Middle frontal gyrus (tissue), 1 donor: ENCODE measurements around the gene RAB21.
"Not testable (repeated sequence)": the region's sequence is repeated elsewhere in the genome, so short reads cannot be mapped to it uniquely, and the experiment has no call there.

Source experiments
- DNase-seq: peaks from one replicate; pipeline ENCODE4 v3.0.0-alpha.2; 2015; ENCODE audit warnings: low spot score; ENCODE audit errors: extremely low spot score

RAB21 gene

DNA sequence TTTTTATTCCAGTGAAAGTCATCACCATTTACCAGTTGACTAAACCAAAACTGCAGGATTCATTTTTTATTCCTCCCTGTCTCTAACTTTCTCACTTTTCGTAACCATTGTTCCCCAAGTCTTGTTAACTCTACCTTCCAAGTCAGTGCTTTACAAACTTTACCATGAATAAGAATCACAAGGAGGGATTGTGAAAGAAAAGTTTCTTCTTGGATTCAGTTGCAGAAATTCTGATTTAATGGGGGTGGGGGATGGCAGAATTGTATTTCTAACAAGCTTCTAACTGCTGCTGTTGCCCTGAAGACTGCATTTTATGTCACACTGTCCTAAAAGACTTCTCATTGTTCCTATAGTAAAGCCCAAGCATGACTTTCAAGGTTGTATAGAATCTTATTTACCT lies 5.0 kb upstream of the RAB21 start:
- no peak for DNase-seq

DNA sequence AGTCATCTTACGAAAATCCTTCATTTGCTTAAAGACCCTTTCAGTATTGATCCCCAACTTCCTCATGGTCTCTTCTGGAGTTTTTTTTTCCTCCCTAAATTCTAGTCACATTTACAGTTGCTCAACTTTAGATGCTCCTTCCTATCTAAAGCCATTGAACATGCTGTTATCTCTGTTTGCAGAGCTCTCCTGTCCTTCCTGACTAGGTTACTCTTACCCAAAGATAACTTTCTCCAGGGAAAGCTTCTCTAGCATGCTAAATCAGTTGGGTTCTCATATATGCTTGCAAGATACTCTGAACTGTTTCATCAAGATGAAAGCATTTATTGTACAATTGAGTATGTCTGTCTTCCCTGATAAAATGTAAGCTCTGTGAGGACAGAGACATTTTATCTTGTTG lies 1.8 kb upstream of the RAB21 start:
- no peak for DNase-seq

DNA sequence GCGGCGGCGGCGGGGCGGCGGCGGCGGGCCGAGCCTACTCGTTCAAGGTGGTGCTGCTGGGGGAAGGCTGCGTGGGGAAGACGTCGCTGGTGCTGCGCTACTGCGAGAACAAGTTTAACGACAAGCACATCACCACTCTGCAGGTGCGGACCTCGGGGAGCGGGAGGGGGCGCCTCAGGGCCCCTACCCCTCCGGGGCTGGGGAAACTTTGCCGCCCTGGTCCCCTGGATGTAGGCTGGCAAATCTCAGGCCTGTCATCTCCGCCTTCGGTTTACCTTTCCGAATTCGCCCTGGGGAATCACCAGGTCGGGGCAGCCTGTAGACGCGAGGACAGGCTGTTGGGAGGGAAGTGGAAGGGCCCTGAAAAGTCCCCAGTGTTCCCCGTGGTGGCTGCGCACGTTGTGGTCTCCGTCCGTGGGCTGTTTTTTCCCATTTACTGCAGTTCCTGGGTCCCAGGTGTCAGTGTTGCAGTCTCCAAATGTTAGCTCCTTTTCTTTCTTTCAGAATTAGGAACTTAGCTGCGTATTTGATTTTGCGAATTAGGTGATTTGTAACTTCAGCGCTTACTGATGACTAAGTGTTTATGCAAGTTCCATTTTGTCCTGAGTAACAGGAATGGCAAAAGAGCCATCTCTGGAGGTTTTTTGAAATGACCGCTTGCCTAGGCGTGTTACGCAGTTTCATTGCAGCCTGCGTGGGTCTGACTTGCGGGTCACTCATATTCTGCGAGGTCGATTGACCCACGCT lies 656 bp downstream of the RAB21 start:
- DNase-seq: peak; percentile 16

DNA sequence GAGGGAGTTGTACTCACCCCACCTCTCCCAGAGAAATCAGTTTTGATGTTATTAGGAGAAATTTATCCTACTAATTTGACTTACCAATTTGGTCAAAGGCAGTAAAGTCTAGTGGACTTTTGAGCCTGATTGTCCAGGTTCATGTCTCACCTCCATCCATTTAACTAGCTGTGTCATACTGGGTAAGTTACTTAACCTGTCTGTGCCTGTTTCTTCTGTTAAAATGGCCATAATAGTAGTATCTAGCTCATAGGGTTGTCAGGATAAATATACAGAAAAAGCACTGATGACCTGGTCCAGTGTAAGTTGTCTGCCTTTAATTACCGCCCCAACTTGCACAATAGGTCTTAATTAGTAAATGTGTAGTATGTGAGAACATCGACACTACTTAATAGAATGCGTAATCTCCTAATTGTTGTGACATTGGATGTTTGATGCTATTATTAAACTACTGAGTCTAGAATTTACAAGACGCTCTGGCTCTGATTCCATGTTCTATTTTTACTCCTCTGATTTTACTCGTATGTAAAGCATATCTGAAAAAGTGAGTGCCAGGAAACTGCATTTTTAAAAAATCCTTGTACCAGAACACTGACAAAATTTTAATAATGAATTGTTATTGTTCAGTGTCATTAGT lies 1.5 kb downstream of the RAB21 start:
- no peak for DNase-seq

DNA sequence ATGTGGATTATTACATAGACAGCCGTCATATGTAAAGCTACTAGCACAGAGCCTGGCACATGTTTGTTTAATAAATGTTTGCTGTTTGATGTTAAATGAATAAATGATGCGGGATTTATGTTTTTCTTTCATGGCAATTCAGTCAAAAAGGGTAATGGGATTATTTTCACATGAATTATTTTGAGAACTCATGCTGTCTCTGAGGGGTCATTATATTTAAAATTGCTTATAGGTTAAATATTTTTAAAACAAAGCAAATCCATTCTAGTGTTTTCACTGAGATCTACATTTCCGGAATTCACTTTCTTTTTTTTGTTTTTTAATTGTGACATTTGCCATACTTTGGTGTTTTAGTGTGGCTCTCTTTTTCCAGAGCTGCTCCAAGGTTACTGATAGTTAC lies 5.3 kb downstream of the RAB21 start:
- DNase-seq: no peak

DNA sequence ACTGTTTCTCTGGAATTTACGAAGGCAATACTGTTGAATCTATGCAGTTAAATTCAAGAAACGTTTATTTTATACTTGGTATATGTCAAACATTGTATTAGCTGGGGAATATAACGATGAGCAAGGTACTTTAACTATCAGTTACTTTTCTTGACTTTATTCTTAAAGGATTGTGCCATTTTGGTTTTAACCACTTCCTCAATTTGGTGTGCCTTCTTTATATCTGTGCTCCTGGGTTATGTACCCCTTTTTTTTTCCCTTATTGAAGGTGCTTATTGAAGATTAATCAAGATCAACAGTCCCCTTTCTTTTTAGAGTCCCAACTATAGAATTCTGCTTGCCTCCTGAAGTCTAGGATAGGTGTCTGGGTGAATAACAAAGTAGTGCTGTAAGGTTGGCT lies 5.8 kb downstream of the RAB21 start:
- no peak for DNase-seq

DNA sequence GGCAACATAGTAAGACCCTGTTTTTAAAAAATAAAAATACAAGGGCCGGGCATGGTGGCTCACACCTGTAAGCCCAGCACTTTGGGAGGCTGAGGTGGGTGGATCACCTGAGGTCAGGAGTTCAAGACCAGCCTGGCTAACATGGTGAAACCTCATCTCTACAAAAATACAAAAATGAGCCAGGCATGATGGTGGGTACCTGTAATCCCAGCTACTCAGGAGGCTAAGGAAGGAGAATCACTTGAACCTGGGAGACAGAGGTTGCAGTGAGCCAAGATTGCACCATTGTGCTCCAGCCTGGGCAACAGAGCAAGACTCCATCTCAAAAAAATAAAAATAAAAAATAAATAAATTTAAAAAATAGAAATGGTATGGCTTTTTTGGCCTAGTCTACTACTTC lies 6.7 kb downstream of the RAB21 start:
- DNase-seq: not testable (repeated sequence)

DNA sequence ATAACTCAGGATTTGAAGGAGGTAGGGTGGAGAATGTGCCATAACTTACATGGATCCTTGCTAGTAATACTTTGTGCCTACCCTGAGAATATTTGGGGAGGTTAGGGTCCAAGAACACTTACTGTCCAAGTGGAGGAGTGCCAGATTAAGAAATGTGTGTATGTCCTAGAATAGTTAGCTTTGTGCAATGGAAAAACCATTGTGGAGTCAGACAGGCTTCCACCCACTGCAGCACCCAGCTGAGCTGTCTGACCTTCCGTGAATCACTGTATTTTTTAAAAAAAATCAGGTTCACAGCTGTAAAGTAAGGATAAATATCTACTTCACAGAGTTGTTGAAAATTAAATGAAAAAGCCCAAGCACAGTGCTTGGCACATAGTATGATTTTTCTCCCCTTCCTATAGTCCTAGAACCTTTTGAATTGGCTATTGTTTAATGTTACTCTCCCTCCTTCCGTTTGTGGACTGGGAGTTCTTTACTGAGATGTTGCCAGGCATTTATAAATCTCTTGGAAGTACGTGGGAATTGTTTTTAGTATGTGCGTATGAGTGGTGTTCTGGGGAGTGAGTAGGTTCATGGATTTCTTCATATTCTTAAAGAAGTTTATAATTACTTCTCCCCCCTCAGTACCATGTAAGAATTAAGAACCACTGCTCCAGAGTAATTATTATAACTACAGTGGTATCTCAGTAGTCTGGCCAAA lies 9.2 kb downstream of the RAB21 start:
- DNase-seq: no peak

DNA sequence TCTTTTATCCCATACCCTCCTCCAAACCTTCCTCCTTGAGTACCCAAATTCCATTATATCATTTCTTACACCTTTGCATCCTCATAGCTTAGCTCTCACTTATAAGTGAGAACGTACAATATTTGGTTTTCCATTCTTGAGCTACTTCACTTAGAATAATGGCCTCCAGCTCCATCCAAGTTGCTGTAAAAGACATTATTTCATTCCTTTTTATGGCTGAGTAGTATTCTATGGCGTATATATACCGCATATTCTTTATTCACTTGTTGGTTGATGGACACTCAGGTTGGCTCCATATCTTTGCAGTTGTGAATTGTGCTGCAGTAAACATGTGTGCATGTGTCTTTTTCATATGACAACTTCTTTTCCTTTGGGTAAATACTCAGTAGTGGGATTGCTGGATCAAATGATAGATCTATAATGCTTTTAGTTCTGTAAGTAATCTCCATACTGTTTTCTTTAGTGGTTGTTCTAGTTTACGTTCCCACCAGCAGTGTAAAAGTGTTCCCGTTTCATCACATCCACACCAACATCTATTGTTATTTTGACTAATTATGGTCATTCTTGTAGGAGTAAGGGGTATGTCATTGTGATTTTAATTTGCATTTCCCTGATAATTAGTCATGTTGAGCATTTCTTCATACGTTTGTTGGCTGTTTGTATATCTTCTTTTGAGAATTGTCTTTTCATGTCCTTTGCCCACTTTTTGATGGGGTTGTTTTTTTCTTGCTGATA lies 10.1 kb downstream of the RAB21 start:
- DNase-seq: no peak

DNA sequence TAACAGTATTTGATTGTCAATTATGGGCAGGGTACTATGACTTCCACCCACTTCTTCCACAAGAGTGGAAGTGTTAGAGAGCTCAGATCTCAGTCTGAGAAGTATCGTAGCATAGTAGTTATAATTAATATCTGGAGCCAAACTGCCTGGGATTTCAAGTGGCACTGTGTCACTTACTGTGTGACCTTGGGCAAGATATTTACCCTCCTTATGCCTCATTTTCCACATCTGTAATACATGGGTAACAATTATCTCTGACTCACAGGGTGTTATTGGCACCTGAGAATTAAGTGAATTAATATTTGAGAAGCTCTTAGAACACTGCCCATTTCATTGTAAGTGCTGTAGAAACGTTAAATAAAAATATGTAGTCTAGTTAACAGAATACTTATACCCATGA lies 11.5 kb downstream of the RAB21 start:
- DNase-seq: no peak

DNA sequence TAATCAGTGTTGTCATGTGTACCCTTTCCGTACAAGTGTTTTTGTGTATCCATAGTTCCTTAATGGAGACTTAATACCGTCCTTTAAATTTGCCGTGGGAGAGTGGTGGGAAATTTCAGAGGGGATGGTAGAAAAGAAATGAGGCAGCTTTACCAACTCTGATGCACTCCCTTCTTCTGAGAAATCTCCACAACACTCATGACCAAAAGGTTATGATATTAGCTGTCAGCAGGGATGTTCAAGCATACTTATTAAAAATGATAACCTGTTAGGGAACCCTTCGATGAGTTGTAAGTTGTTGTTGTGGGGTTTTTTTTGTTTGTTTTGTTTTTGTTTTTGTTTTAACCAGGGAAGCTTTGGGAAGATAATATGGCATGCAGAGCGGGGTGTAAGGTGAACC lies 12.5 kb downstream of the RAB21 start:
- no peak for DNase-seq

DNA sequence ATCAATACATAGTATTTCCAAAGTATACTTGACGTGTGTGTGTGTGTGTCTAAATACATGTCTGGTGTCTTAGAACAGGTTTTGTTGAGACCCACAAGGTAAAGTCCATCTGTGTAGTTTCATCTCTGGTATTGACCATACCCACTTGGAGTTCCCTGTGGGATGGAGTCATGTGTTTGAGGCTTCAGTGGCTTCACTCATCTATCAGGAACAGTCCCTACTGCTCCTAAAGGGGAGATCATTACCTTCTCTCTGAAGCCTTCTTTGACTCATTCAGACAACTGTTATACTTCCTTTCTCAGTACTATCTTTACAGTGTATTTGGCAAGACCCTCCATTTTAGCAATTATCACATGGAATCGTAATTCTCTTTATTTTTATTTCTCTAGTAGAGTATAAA lies 14.2 kb downstream of the RAB21 start:
- no peak for DNase-seq

DNA sequence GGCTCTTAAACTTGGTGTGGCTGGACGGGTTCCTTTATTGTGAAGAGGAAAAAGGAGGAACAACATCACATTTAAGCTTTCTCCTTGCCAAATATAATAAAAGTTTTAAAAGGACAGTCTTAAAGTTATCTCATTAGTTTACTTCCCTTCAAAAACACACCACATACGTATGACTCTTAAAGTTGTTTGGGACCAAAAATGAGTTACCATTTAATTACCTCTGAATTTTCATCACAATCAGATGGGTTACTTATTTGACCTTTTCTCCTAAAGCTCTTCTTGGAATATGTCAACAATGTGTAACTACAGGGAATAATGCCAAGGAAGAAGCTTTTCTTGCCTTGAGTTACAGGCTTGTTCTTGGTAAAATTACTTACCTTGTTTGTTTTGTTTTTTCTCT lies 16.4 kb downstream of the RAB21 start:
- DNase-seq: no peak

DNA sequence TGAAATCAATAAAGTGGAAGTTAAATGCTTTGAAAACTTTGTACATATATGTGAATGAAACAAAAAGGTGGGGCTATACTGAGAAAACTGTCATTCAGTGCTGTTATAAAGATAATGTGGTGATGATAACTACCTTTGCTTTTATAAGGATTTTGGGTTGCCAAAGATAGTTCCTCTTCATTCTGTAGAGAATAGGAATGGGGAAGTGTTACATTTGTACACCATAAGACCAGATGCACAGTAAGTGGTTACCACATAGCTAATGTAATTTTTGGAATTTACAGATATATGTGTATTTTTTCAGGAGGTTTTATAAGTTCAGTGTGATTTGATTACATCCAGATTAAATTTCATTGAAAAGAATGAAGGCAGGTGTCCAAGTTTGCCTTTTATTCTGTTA lies 18.1 kb downstream of the RAB21 start:
- DNase-seq: no peak

DNA sequence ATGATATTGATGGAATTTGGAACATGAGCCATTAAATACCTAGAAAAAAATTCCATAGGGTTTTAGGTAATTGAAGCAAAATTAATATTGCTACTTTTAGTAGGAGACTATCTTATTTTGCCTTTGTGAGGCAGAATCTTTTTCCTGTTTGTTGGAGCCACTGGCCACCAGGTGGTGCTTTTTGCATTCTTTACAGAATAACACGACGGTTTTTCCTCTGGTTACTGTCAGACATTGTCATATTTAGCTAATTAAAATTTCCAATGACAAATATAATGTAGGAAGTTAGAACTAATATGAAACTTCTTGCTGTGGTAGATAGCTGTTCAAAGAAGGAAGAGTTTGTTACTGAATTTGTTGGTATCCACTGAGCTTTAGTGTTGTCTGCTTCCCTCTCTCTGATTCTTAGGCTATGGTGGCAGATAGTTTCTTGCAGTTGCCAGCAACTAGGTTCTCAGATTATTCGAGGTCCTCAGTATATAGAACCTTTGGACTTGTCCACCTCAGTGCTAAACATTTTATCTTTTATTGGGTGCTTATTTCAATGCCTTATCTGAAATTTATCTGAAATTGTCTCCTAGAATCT lies 25.7 kb downstream of the RAB21 start:
- peak; percentile 62 for DNase-seq

DNA sequence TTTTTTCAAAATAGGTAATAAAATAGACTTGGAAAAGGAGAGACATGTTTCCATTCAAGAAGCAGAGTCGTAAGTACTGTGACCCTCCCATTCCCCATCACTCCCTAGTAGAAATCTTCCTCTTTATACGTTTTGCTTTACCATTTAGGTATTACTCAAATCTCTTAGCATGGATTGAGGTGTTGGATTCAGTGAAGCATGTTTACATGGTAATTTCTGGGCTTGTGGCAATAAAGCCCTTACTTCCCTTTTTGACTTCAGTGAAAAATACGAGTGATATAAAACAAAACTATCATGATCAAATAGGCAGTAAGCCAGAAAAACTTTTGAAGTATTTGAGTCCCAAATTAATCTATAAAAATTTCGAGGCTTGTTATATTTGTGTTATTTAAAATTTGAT lies 27.4 kb downstream of the RAB21 start:
- no peak for DNase-seq

DNA sequence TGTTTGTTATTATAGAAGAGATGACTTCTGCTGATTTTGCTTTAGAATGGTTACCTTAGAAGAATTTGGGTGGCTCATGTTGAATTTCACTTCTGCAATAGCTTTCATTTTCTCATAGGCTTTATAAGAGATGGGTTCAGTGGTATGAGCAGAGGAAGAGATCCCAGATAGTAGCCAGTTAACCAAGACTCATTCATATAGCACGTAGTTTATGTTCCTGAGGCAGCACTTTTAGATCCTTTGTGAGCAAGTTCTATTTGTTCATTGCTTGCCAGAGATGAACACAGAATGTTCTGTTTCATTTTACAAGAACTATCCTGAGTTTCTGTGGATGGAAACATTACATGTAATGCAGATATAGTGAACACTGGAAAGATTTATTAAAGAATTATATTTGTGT lies 32.2 kb downstream of the RAB21 start:
- no peak for DNase-seq

DNA sequence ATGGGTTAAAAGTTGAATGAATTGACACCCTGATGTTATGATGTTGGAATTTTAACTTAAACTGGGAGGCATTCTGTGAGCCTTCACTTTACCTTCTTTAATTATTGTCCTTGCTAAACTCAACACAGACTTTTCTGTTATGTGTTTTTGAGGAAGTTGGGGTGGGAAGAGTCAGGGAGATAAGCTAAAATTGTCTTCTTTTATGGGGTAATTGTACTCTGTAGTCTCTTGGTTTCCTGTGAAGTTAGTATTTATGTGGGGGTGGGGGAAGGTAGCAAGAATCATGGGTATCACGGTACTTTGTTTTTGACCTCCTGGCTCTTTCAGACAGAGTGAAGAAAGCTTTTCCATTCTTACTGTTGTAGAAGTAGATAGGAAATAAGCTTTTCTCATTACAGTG lies 32.9 kb downstream of the RAB21 start:
- DNase-seq: no peak

DNA sequence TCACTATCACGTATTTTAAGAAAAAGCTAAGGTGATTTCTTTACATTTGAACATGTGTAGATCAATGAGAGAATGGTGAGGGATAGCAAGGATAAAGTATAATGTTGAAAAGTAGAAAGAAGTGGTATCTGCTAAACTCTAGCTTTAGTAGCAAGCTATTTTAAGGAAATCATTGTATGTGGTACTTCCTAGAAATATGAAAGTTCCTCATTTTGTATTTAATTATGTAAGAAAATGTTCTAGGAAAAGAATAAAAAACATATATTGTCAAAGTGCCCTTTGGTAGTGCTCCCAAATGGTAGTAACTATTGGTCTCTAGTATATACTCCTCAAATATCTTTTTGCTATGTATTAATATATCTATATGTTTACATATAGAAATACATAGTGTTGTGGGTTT lies 35.7 kb downstream of the RAB21 start:
- no peak for DNase-seq

DNA sequence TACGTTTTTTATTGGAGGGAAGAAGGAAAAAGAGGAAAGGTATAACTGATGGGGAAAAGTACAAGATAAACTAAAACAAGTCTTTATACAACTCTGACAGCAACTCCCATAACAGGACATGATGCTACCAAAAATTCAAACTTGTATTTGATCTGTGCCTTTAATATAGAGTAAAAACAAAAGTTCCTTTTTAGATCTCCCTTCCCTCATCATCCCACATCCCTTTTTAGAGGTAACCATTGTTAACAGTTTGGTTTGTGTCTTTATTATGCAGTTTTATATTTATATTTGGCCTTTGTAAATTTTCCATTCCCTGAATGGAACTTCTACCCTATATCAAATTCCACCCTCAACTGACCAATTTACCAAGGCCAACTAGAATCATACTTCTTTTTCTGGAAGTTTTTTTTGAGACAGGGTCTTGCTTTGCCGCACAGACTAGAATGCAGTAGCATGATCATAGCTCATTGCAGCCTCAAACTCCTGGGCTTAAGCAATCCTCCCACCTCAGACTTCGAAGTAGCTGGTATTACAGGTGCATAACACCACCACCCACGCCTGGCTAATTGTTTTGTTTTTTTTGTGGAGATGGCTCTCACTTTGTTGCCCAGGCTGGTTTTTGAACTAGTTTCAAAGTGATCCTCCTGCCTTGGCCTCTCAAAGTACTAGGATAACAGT lies 36.9 kb downstream of the RAB21 start:
- no peak for DNase-seq

DNA sequence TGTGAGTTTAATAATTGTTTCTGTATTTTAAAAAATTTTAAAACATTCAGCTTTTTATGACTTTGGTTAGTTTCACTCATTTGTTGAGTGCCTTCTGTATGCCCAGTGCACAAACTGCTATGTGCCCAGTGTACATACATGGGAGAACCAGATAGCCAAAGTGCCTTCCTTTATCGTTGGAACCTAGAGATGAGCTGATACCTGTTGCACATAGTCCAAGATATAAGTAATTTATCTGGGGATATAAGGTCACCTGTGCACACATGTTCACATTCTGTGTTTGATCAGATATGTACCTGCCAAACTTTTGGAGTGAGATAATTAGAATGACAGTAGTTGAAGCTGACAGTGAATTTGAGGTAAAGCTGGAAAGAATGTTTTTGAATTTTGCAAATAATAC lies 37.9 kb downstream of the RAB21 start:
- no peak for DNase-seq
